Retinal pigment epithelial cell (primary cell): ENCODE data around the gene PTPRD.

Experiments used
- DNase-seq: peaks from one replicate; pipeline ENCODE4 v3.0.0-alpha.2; 2010; ENCODE audit warnings: low read depth
- H3K4me3 ChIP-seq: 2 replicates; pipeline ENCODE4 v1.5.1; 2011; ENCODE audit warnings: mild to moderate bottlenecking, low read length, control low read depth, moderate library complexity
- CTCF ChIP-seq: conservative IDR thresholded peaks from 2 replicates; pipeline ENCODE4 v1.5.1; 2011; ENCODE audit warnings: low read depth, low read length, control low read depth, inconsistent platforms

The PTPRD gene

DNA sequence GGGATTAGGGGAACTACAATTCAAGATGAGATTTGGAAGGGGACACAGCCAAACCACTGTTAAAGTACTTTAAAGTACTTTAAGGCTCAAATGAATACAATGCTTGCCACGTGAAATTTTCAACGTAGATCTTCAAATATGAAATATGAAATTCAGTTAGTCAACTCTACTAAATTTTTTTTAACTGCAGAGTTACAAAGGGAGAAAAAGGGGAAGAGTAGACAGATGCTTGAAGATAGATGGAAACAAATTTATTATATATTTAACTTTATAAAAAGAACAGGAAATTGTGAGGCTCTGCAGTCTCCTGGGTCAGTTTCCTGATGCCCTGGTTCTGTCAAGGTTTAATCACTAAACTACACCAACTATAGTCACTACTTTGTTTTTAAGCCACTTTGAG, 2027.8 kb downstream of the PTPRD start:
- no peak overlapping the region for H3K4me3 ChIP-seq
- TF ChIP-seq CTCF, result no peak
- DNase-seq, result no peak

GRCh38 chr9:8579661-8580060, 2033.1 kb downstream of the PTPRD start:
- no peak for TF ChIP-seq CTCF
- H3K4me3 ChIP-seq, result no peak overlapping the region
- DNase-seq, result no peak

- DNase-seq, result no peak
- no peak overlapping the region for H3K4me3 ChIP-seq
- no peak for TF ChIP-seq CTCF
Measured at GRCh38 chr9:8576741-8577140, 2036.1 kb downstream of the PTPRD start.

DNA sequence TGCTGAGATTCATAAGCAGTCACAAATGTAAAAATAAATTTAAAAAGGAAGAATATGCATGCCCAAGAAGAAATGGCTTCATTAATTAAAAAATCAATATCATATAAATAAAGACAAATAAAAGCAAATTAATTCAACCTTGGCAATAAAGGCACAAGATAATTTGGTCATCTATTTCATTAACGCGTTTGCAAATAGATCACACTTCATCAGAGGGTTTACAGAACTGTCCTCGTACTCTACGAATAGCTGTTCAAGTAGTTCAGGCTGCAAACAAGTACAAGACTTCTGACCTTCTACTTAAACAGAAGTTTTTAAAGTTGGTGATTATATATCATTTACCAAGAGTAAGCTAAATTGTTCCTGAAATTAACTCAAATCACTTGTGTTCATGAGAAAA, 2038.0 kb downstream of the PTPRD start:
- no peak overlapping the region for H3K4me3 ChIP-seq
- DNase-seq, result no peak
- no peak for TF ChIP-seq CTCF

DNA sequence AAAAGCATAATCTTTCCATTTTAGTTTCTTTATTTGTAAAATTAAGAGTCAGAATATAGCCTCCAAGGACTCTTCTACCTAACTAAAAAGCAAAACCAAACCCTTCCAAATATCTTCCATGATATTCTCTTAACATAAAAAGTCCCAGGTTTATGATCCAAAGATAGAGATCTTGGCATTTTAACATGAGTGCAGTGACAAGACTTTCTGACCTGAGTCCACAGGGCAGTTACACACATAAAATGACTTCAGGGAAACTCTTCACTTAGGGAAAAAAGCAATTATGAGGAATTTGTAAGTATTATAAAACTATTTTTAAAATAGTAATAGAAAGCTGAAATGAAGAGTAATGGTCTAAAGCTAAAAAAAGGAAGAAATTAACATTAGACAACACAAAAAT, 2040.6 kb downstream of the PTPRD start:
- no peak overlapping the region for H3K4me3 ChIP-seq
- no peak for TF ChIP-seq CTCF
- DNase-seq, result no peak

DNA sequence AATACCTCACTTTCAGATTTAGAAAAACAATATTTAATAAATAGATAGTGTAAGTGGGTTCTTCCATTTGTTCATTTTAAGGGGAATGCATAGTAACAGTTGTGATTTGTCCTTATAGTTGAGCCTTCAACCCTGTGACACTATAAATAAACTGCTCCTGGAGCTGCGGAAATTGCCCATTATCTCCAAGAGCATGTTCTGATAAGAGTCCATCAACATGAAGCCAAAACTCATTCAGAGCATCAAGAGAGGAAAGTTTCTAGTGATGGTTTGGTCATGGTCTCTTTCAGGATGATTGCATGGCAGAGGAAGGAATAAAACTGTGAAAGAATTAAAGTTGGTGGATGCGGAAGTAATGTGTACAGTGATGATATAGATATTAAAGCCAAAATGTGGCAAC, 2041.2 kb downstream of the PTPRD start:
- no peak for DNase-seq
- H3K4me3 ChIP-seq, result no peak overlapping the region
- no peak for TF ChIP-seq CTCF

- no peak overlapping the region for H3K4me3 ChIP-seq
- TF ChIP-seq CTCF, result no peak
- no peak for DNase-seq
Measured at GRCh38 chr9:8570776-8571175, 2042.0 kb downstream of the PTPRD start.
